Astrocyte (in vitro differentiated cells and primary cell): ENCODE data around the gene SLIT3. TPM values are rescaled to one million over a fixed set of nuclear protein-coding genes. Genes with fewer than 3 reads are reported as not detected.

ENCODE experiments used
- DNase-seq: peaks from one replicate; pipeline ENCODE4 v3.0.0-alpha.2; 2010; ENCODE audit warnings: low read depth
- FAIRE-seq: peaks from 2 replicates; lab custom pipeline; 2011; peaks lifted over from hg19 to GRCh38; lab: Jason Lieb, UNC
- H2AFZ ChIP-seq: 2 replicates; pipeline ENCODE4 v1.6.0; 2012; ENCODE audit warnings: low read depth, low read length, inconsistent platforms
- H3K27ac ChIP-seq: 2 replicates; pipeline ENCODE4 v1.5.1; 2011; ENCODE audit warnings: low read depth, low read length, inconsistent platforms
- H3K27me3 ChIP-seq: 2 replicates; pipeline ENCODE4 v1.6.0; 2011; ENCODE audit warnings: low read length, inconsistent platforms; ENCODE audit not compliant: insufficient read depth
- H3K36me3 ChIP-seq: 2 replicates; pipeline ENCODE4 v1.5.1; 2011; ENCODE audit warnings: low read length, inconsistent platforms; ENCODE audit not compliant: insufficient read depth
- H3K4me1 ChIP-seq: 2 replicates; pipeline ENCODE4 v1.5.1; 2011; ENCODE audit warnings: low read length, inconsistent platforms; ENCODE audit not compliant: insufficient read depth
- H3K4me2 ChIP-seq: 2 replicates; pipeline ENCODE4 v1.6.0; 2012; ENCODE audit warnings: low read length, inconsistent platforms
- H3K4me3 ChIP-seq: 2 replicates; pipeline ENCODE4 v1.5.1; 2011; ENCODE audit warnings: low read depth, mild to moderate bottlenecking, low read length, inconsistent platforms; ENCODE audit not compliant: insufficient read depth
- H3K79me2 ChIP-seq: 2 replicates; pipeline ENCODE4 v1.6.0; 2012; ENCODE audit warnings: mild to moderate bottlenecking, low read length, inconsistent platforms; ENCODE audit not compliant: insufficient read depth
- H3K9ac ChIP-seq: 2 replicates; pipeline ENCODE4 v1.6.0; 2012; ENCODE audit warnings: mild to moderate bottlenecking, low read length, inconsistent platforms
- H3K9me3 ChIP-seq: 2 replicates; pipeline ENCODE4 v1.5.1; 2012; ENCODE audit warnings: low read depth, mild to moderate bottlenecking, low read length, inconsistent platforms; ENCODE audit not compliant: insufficient read depth
- H4K20me1 ChIP-seq: 2 replicates; pipeline ENCODE4 v1.6.0; 2012; ENCODE audit warnings: low read length, inconsistent platforms; ENCODE audit not compliant: insufficient read depth
- H3K27ac Mint-ChIP-seq: one replicate; pipeline ENCODE4 v1.8.0; 2021; ENCODE audit warnings: mild to moderate bottlenecking, mixed read lengths; ENCODE audit not compliant: unreplicated experiment
- H3K27me3 Mint-ChIP-seq: one replicate; pipeline ENCODE4 v1.8.0; 2021; ENCODE audit warnings: low read depth, mixed read lengths; ENCODE audit not compliant: unreplicated experiment
- H3K36me3 Mint-ChIP-seq: one replicate; pipeline ENCODE4 v1.8.0; 2021; ENCODE audit warnings: low read depth, mixed read lengths; ENCODE audit not compliant: unreplicated experiment
- H3K4me1 Mint-ChIP-seq: one replicate; pipeline ENCODE4 v1.8.0; 2021; ENCODE audit warnings: low read depth, mixed read lengths; ENCODE audit not compliant: unreplicated experiment
- H3K4me3 Mint-ChIP-seq: one replicate; pipeline ENCODE4 v1.8.0; 2021; ENCODE audit warnings: mild to moderate bottlenecking, moderate library complexity, mixed read lengths; ENCODE audit not compliant: unreplicated experiment
- H3K9me3 Mint-ChIP-seq: one replicate; pipeline ENCODE4 v1.8.0; 2021; ENCODE audit warnings: mild to moderate bottlenecking, mixed read lengths; ENCODE audit not compliant: unreplicated experiment
- EZH2 ChIP-seq: IDR thresholded peaks from 2 replicates; pipeline ENCODE4 v1.6.1; 2012; ENCODE audit warnings: mild to moderate bottlenecking, low read length, inconsistent platforms; ENCODE audit not compliant: insufficient read depth
- total RNA-seq: library from RNA; stranded (reverse); gene quantifications from 2 replicates; pipeline ENCODE4 v1.2.1, GENCODE V29; 2021
- TF ChIP-seq, protein P1 (sequence below): IDR thresholded peaks from 2 replicates; pipeline ENCODE4 v1.5.1; 2011; ENCODE audit warnings: low read depth, mild to moderate bottlenecking, inconsistent platforms, low read length, moderate library complexity; ENCODE audit not compliant: insufficient read depth

The SLIT3 gene
- total RNA-seq, 1 donor from 2014 or later: 20.7 TPM

GRCh38 chr5:168910874-168911273, 390.1 kb downstream of the SLIT3 start:
- no peak overlapping the region for H3K27ac ChIP-seq
- no peaks in the 10 kb centered on the region for H3K9me3 Mint-ChIP-seq

GRCh38 chr5:168908207-168908606, 392.7 kb downstream of the SLIT3 start:
- H3K4me3 ChIP-seq: no peak overlapping the region
- no peaks in the 10 kb centered on the region for H3K36me3 Mint-ChIP-seq
- H3K4me3 Mint-ChIP-seq: no peak overlapping the region
- H3K4me1 ChIP-seq: peaks cover 6% of the 10 kb centered on the region
- H3K4me1 Mint-ChIP-seq: peaks cover 26% of the 10 kb centered on the region
- H3K4me2 ChIP-seq: peak overlapping the region; percentile 34
- no peak overlapping the region for H2AFZ ChIP-seq
- no peaks in the 10 kb centered on the region for H4K20me1 ChIP-seq
- no peaks in the 10 kb centered on the region for H3K9me3 Mint-ChIP-seq
- peaks cover 3% of the 10 kb centered on the region for H3K27me3 ChIP-seq
- no peaks in the 10 kb centered on the region for H3K79me2 ChIP-seq
- H3K36me3 ChIP-seq: no peaks in the 10 kb centered on the region
- peak overlapping the region; percentile 79 for H3K27ac Mint-ChIP-seq
- H3K27ac ChIP-seq: no peak overlapping the region
- H3K9ac ChIP-seq: no peak overlapping the region
- peak; percentile 67 for FAIRE-seq
- H3K9me3 ChIP-seq: no peaks in the 10 kb centered on the region
- peak; percentile 80 for DNase-seq
- H3K27me3 Mint-ChIP-seq: no peaks in the 10 kb centered on the region
- TF ChIP-seq, protein P1, sequence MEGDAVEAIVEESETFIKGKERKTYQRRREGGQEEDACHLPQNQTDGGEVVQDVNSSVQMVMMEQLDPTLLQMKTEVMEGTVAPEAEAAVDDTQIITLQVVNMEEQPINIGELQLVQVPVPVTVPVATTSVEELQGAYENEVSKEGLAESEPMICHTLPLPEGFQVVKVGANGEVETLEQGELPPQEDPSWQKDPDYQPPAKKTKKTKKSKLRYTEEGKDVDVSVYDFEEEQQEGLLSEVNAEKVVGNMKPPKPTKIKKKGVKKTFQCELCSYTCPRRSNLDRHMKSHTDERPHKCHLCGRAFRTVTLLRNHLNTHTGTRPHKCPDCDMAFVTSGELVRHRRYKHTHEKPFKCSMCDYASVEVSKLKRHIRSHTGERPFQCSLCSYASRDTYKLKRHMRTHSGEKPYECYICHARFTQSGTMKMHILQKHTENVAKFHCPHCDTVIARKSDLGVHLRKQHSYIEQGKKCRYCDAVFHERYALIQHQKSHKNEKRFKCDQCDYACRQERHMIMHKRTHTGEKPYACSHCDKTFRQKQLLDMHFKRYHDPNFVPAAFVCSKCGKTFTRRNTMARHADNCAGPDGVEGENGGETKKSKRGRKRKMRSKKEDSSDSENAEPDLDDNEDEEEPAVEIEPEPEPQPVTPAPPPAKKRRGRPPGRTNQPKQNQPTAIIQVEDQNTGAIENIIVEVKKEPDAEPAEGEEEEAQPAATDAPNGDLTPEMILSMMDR: no peak
- TF ChIP-seq EZH2: no peak

More at GRCh38 chr5:168910874-168911273, 390.1 kb downstream of the SLIT3 start:
- no peak overlapping the region for H3K4me3 Mint-ChIP-seq
- H3K79me2 ChIP-seq: no peaks in the 10 kb centered on the region
- peaks cover 26% of the 10 kb centered on the region for H3K4me1 Mint-ChIP-seq
- no peak overlapping the region for H2AFZ ChIP-seq
- H4K20me1 ChIP-seq: no peaks in the 10 kb centered on the region
- H3K9ac ChIP-seq: no peak overlapping the region
- H3K4me2 ChIP-seq: no peak overlapping the region
- peaks cover 6% of the 10 kb centered on the region for H3K4me1 ChIP-seq
- no peaks in the 10 kb centered on the region for H3K27me3 Mint-ChIP-seq
- no peaks in the 10 kb centered on the region for H3K9me3 ChIP-seq
- H3K27me3 ChIP-seq: no peaks in the 10 kb centered on the region
- no peak for FAIRE-seq
- TF ChIP-seq EZH2: no peak
- TF ChIP-seq, protein P1: no peak
- H3K4me3 ChIP-seq: no peak overlapping the region
- H3K36me3 Mint-ChIP-seq: no peaks in the 10 kb centered on the region
- no peak for DNase-seq
- H3K36me3 ChIP-seq: no peaks in the 10 kb centered on the region
- H3K27ac Mint-ChIP-seq: no peak overlapping the region

- Histone ChIP-seq H3K36me3 (no peaks in the 10 kb centered on the region), H4K20me1 (no peaks in the 10 kb centered on the region), H3K27me3 (peaks cover 5% of the 10 kb centered on the region), H3K9me3 (no peaks in the 10 kb centered on the region), H2AFZ (no peak overlapping the region), H3K4me2 (no peak overlapping the region), H3K4me3 (no peak overlapping the region), H3K79me2 (no peaks in the 10 kb centered on the region), H3K9ac (no peak overlapping the region), H3K4me1 (peaks cover 1% of the 10 kb centered on the region), H3K27ac (no peak overlapping the region)
- TF ChIP-seq EZH2: no peak
- TF ChIP-seq, protein P1: no peak
- H3K27ac Mint-ChIP-seq: no peak overlapping the region
- no peaks in the 10 kb centered on the region for H3K36me3 Mint-ChIP-seq
- peaks cover 2% of the 10 kb centered on the region for H3K4me1 Mint-ChIP-seq
- no peak for FAIRE-seq
- no peaks in the 10 kb centered on the region for H3K9me3 Mint-ChIP-seq
- peaks cover 4% of the 10 kb centered on the region for H3K27me3 Mint-ChIP-seq
- no peak for DNase-seq
- H3K4me3 Mint-ChIP-seq: no peak overlapping the region
Observed at GRCh38 chr5:168903061-168903460, 397.9 kb downstream of the SLIT3 start.
